NCI-H446 treated with DMSO at 0.1 percent for 48 hours (cell line): Measurements from ENCODE around the gene SNAP23.
A peak's percentile ranks its signal among the peaks of the same experiment; 100 is the strongest.
"Not testable (repeated sequence)": the region's sequence is repeated elsewhere in the genome, so short reads cannot be mapped to it uniquely, and the experiment has no call there.

Experiments used
- DNase-seq: peaks from one replicate; lab custom pipeline; 2025; lab: John Stamatoyannopoulos, UW

SNAP23 gene

GRCh38 chr15:42498212-42499068 lies 3.0 kb downstream of the SNAP23 start:
- DNase-seq, result no peak

- DNase-seq, result no peak
Measured at GRCh38 chr15:42499858-42500609, 4.6 kb downstream of the SNAP23 start.

GRCh38 chr15:42502477-42502876 lies 7.0 kb downstream of the SNAP23 start:
- no peak for DNase-seq

- DNase-seq, result no peak
Measured at GRCh38 chr15:42503825-42504224, 8.4 kb downstream of the SNAP23 start.

GRCh38 chr15:42504631-42505030 lies 9.2 kb downstream of the SNAP23 start:
- no peak for DNase-seq

GRCh38 chr15:42507514-42507913 lies 12.1 kb downstream of the SNAP23 start:
- DNase-seq, result no peak

- no peak for DNase-seq
Measured at GRCh38 chr15:42508263-42508690, 12.8 kb downstream of the SNAP23 start.

- no peak for DNase-seq
Measured at GRCh38 chr15:42510258-42511006, 15.0 kb downstream of the SNAP23 start.

GRCh38 chr15:42511007-42511391 lies 15.6 kb downstream of the SNAP23 start:
- no peak for DNase-seq

- no peak for DNase-seq
Measured at GRCh38 chr15:42523331-42523730, 27.9 kb downstream of the SNAP23 start.

GRCh38 chr15:42528970-42529369 lies 33.5 kb downstream of the SNAP23 start:
- no peak for DNase-seq

GRCh38 chr15:42533246-42533645 lies 37.8 kb downstream of the SNAP23 start:
- DNase-seq, result no peak

GRCh38 chr15:42544853-42545629 lies 49.6 kb downstream of the SNAP23 start:
- DNase-seq, result no peak

GRCh38 chr15:42547918-42548248 lies 52.4 kb downstream of the SNAP23 start:
- no peak for DNase-seq

- DNase-seq, result peak; percentile 35
Measured at GRCh38 chr15:42548249-42549031, 53.0 kb downstream of the SNAP23 start, which contains the start of the genes HAUS2 and LRRC57. Gene HAUS2, plus strand, starts transcription at chr15:42548838. Its CDS starts 35 bp downstream, at chr15:42548873. Gene LRRC57, minus strand, starts transcription at chr15:42548793. Its CDS starts 359 bp downstream, at chr15:42548434.

- DNase-seq, result no peak
Measured at GRCh38 chr15:42549032-42549491, 53.6 kb downstream of the SNAP23 start.

- DNase-seq, result no peak
Measured at GRCh38 chr15:42549741-42550392, 54.4 kb downstream of the SNAP23 start.

- DNase-seq, result no peak
Measured at GRCh38 chr15:42553554-42553953, 58.1 kb downstream of the SNAP23 start.

- not testable (repeated sequence) for DNase-seq
Measured at GRCh38 chr15:42556550-42557207, 61.2 kb downstream of the SNAP23 start.

GRCh38 chr15:42558739-42559138 lies 63.3 kb downstream of the SNAP23 start:
- no peak for DNase-seq
